Activated CD4-positive, CD25-positive, alpha-beta regulatory T cell (primary cell): ENCODE measurements around the gene SCN5A.
"Not testable (repeated sequence)": the region's sequence is repeated elsewhere in the genome, so short reads cannot be mapped to it uniquely, and the experiment has no call there.

ENCODE experiments used
- DNase-seq, 4 experiments: peaks; one replicate each; lab custom pipeline; 2025; lab: John Stamatoyannopoulos, UW

The SCN5A gene

DNA sequence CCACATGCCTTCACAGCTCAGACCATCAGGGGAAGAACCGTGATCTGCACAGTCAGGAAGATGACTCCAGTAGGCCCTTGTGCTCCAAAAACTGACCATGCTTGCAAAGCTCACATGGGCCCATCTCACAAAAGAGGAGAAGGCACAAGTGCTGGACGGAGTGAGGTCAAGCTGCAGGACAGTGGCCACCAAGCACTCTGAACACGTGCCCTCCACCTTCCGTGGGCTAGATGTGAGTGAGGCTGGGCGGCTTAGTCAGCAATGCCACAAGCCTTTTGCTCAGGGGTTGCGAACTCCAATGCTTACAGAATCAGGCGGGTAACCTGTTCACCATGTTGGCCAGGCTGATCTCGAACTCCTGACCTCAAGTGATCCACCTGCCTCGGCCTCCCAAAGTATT, 70.9 kb downstream of the SCN5A start:
- no peak for DNase-seq

DNA sequence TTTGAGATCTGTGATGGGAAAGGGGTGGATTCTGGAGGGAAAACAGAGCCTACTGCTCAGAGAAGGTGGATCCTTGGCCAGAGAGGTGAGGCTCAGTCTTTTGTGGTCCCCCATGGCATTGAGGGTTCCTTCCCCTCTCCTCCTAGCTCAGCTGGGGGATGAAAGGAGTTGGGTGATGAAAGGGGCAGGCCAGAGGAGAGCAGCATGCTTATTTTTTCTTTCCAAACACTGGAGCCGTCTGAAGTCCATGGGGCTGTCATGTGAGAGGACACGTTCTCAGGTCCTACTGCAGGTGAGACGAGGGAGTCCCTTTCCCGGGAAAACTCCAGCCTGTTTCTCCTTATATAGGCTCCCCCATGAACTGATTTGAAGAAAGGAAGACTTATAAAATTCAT, 71.4 kb downstream of the SCN5A start:
- no peak for DNase-seq

DNA sequence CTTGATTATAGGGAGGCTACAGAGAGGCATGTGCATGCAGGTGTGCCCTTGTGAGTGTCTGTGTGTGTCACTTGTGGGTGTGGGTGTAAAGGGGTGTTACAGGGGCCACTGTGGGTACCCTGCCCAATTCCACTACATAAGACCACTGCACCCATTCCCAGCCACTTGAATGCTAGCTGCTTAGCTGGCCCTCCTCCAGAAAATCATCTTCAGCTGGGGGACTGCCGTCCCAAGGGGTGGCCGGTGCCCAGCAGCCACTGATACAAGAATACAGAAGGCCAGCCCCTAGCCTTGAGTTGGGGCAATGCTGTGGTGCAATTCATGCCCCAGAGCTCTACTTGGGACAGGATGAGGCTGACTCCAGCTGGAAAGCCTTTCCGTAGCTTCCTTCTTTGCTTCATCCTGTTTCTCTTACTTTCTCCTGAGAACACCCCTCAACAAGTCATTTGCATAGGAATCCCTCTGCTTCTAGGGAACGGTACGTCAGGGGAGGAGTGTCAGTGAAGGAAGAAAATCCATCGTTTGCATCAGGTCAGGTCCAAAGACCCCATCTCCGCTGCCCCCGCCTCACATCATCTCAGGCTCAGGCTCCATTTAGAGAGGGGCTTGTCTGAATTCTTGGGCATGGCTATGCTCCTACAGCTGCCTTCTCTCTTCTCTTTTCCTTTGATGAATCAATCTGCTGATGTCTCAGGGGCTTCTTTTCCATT, 72.0 kb downstream of the SCN5A start:
- no peak for DNase-seq

DNA sequence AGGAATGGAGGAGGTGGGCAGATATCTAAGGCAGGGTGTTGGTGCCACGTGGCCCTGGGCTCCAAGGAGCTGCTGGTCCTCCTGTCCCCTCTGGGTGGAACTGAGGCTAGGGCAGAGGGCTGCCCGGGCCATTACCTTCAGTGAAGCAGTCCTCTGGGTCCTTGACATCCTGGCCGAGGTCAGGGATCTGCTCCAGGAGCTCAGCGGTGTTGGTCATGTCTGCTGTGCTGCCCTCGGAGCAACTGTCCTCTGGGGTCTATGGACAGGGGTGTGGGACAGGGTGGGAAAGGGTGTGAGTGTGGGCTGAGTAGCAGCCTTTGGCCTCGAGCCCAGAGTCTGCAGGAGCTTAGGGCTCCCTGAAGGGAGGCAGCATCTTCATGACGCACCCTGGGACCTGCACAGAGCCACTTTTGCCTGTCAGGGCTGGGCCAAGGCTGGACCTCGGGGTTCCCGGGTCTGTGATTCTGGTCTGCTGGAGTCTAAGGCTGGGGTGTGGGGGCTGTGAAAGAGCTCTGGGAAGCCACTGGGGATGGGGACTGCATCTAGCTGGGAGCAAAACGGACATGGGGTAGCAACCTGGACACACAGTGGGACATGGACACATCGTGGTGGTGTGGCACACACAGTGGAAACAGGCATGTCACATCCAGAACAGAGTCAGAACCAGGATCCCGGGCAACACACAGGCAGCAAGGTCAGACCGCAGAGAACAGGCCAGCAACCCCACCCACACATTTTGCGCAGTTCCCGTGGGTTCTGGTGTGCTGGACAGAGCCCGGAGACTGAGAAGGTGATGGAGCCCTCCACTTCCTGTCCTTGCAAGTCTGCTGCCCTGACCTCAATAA, 72.7 kb downstream of the SCN5A start:
- no peak for DNase-seq

DNA sequence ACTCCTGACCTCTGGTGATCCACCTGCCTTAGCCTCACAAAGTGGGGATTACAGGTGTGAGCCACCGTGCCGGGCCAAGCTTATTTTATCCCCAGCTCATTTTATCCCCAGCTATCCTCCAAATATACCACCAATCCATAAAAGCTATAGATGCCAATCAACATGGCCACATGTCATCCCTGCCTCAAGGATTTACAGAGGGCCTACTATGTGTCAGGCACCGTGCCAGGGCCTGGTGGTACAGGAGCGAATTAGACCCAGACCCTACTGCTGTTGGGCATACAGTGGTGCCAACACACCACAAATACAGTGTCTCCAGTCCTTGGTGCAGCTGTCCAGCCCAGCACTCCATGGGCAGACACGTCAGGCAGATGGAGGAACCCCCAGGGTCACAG, 73.4 kb downstream of the SCN5A start:
- DNase-seq, result no peak

DNA sequence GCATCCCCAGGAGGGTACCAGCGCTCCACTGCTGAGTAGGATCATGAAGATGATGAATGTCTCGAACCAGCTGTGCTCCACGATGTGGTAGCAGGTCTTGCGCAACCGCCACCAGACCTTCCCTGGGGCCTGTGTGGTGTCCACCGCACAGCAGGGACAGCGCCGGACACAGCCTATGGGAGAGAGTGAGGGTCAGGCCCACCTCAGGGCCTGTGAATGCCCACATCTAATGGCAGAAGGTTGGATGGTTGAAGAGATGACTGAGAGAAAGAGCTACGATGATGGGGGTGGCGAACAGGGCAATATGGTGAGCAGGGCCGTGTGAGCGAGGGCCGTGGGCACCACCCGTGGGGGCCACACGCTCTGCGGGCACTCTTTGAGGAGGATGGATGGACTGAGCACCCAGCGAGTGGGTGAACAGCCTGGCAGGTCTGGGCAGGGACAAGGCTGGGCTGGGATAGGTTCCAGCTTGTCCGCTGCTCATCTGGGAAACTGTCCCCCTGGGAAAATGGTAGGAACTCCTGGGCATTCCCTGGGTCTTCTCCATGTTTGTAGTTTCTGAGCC, 74.1 kb downstream of the SCN5A start:
- no peak for DNase-seq

DNA sequence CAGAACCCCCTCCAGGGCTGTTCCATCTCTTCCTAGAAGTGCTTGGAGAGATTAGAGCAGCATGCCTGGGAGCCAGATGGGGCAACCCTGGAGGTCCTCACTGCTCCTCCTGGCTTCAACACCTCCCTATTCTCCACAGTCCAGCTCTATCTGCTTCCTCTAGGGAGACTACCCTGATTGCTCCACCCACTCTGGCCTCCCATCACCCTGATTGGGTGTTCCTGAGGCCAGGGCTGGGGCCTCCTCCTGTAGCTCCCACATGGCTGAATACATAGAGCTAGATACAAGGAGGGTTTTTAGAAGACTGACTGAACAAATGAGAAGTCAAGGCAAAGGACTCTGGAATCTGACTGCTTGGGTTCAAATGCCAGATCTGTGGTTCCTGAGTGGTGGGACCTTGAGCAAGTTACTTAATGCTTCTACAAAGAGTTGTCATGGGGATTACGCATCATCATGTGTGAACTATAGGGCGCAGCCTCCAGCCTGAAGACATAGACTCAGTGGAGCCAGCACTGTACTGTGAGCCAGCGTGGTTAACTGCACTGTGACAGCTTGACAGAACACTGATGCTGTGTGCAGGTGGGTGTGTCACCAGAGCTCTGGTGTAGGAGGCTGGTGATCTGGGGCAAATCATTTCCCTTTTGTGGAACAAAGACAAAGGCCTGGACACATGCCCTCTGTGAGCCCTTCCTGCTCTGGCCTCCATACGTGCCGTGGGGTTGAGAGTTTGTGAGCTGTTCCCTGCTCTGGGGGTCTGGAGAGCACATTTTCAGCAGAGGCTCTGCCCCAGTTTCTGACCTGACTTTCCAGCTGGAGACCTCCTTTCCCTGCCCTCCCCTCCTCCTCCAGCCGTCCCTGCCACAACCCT, 74.8 kb downstream of the SCN5A start:
- DNase-seq, result no peak

DNA sequence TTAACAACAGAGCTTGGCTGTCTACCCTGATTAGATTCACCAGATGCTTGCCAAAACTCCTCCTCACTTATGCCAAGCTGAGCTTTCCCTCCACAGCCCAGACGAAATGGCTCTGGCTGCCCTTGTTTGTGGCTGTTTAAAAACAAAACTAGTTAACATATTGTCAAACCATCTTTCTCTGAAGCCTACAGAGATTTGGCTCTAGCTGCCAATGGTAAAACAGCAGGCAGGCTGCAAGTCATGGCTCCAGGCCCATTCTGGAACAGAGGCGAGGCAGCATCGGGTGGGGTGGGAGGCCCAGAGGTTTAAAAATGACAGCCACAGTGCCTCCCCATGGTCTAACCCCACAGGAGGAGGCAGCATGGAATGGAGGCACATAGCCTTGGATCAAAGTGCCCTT, 75.9 kb downstream of the SCN5A start:
- no peak for DNase-seq

DNA sequence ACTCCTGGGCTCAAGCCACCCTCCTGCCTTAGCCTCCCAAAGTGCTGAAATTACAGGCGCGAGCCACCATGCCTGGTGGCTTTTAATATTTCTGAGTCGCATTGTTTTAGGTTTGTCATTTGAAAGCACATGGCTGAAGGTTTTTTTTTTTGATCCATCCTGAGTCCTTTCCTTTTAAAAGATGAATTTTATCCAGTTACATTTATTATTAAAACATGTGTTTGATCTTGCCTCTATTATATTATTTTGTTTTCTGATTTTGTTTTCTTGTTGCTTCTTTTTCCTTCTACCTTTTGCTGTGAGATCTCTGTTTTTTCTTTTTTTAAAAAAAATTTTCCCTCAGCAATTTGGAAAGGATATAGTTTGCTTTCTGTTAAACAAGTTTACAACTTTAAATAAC, 76.4 kb downstream of the SCN5A start:
- DNase-seq, result no peak

DNA sequence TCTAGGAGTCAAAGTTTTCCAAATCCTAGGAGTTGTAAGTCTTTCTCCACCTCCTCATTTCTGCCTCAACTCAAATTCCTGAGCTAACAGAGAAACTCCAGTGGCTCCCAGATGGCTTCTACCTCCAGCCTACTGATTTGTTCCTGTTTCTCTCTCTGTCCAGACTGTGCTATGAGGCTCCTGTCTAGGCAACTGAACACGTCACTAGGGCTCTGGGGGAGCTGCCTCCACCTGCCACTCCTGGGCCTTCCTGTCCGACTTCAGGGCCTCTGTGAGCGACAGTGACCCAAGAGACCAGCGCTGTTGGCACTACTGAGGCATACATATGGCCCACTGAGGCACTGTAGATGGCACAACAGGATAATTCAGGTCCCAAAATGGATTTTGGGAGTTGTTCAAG, 82.0 kb downstream of the SCN5A start:
- DNase-seq, result no peak

DNA sequence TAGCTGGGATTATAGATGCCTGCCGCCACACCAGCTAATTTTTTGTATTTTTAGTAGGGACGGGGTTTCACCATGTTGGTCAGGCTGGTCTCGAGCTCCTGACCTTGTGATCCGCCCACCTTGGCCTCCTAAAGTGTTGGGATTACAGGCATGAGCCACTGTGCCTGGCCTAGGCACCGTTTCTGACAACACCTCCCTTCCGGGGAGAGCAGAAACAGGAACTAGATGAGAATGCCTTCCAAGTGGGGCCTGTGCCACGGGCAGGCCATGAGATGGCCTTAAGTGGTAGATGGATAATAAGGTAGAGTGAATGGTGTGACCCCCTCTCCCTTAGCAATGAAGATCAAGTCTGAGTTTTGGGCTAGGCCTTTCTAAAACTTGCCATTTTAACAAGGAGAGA, 82.7 kb downstream of the SCN5A start:
- DNase-seq, result not testable (repeated sequence)

DNA sequence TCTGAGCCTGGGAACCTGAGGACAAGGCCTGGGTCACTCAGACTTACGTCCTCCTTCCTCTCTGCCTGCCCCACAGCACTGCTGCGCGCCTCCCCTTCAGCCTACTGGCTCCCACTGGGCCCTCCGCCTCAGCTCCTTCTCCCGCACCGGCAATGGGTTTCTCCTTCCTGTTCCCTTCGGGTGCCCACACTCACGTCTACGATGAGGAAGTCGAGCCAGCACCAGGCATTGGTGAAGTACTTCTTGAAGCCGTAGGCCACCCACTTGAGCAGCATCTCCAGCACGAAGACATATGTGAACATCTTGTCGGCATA, 83.3 kb downstream of the SCN5A start:
- no peak for DNase-seq

DNA sequence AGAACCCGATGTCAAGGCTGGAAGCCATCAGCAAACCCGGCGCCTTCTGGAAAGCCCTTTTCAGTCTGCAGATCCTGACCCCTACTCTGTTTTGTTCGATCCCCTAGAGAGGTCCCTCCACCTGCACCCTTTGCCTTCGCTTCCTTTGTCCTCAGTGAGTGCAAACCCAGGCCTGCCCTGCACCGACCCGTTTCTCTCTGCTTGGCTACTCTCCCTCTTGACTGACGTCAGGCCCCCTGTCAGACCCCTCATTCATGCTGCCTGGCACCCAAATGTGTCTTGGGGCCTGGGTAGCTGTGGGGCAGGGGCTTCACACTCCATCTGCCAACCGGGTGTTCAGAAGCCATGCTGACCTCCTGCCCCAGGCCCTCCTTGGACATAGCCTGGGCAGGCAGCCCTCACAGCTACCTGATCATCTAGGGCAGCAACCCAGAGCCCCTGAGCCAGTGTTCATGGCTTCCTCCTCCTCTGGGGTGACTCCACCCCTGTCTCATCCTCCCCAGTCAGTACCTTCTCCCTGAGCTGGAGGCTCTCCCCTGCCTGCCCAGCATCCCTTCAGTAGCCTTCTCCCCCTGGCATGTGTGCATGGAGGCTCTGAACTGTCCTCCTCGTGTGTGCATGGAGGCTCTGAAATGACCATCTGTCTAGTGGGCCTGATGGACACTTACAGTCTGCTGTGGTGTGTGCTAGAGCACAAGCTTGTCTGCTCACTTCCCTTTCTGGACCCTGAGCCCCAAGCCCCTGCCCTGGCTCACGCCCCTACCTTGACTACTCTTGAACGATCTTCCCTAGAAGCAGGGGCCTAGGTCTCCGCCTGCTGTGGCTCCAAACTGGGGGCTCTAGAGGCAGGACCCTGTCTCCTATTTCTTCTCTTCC, 83.9 kb downstream of the SCN5A start:
- DNase-seq, result no peak

DNA sequence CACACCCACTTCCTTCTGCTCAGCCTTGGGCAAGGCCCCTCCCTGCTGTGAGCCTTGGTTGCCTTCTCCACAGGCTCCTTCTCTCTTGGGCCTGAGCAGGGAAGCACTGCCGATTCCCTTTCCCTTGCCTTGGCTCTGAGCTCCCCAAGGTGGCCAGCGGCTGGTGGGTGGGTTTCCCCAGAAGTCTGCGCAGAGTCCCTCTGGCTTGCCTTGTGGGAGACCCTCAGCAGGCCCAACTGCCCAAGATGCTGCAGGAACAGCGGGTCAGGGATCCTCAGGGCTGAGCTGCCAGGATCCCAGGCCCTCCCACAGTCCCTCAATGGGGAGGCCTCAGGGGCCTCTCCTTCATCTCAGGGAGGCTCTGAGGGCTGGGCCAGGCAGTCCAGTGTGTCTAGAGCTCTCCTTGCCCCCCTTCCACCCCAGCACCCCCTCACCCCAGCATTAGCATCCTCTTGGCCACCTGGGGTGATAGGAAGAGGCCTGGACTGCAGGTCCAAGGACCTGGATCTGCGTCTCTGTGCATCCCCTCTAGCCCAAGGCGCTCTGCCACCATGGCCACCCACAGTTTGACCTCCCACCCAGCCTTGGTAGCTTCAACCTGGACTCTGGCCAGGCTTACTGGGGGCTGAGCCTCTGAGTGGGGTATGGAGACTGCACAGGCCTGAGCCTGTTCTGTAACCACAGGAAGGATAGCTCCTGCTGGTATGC, 84.7 kb downstream of the SCN5A start:
- no peak for DNase-seq

DNA sequence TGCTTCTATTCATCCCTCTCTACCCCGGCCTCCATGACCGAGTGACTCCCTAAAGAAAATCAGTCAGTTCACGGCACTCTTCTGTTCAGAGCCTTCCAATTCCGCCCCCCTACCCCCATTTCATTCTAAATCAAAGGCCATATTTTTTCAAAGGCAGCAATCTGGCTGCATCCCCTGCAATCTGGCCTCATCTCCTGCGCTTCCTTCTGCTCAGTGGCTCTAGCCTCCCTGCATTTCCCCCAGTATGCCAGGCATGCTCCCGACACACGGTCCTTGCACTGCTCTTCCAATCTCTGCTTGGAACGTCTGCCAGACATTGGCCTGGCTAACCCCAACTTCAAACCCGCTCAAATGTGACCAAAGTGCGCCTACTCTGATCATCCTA, 85.6 kb downstream of the SCN5A start:
- no peak for DNase-seq

DNA sequence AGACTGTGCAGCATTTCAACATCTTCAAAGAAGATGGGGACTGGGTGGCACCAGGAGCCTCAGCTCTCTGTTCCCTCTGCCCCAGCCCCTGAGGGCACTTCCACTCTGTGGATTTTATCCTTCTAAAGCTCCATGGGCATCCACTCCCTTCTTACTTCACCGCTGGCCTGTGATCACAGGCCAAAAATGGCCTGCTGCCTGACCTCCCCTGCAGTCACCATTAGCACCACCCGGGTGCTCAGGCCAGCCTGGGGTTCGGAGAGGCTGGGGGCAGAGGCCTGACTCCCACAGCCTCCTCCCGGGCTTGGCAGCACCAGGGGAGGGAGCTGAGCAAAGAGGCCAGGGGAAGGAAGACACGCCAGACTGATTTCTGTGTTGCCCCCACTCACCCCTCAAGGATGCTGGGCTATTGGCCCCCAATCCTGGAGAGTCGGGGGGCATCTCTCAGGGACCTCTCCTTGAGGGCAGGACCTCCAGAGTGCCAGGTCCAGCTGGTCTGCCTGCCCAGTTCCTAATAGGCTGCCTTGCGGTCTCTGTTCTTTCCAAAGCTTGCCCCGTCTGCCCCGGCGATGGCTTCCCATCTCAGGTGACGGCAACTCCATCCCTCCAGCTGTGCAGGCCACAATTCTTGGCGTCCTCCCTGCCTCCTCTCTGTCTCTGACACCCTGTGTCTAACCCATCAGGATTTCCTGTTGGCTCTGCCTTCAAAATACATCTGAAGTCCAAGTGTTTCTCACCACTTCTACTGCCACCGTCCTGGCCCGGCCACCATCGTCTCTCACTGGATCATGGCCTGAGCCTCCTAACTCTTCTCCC, 86.2 kb downstream of the SCN5A start:
- DNase-seq, result no peak

DNA sequence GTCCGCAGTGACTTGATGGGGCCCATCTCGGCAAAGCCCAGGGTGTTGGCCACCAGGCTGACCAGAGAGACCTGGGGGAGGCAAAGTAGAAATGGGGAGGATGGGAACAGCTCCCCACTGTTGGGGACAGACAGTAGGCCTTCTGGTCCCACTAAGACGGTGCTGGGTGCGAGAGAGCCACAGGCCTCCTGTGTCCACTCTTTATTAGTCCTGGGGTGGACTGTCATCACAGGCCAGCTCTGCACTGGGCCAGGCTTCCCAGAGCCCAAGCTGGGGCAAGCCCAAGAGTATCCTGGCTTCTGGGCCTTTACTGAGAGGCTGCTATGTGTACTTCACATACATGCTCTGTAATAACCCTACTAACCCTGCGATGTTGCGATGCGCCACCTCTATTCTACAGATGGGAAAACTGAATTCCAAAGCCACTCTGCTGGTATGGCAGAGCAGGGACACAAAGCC, 87.0 kb downstream of the SCN5A start:
- no peak for DNase-seq

DNA sequence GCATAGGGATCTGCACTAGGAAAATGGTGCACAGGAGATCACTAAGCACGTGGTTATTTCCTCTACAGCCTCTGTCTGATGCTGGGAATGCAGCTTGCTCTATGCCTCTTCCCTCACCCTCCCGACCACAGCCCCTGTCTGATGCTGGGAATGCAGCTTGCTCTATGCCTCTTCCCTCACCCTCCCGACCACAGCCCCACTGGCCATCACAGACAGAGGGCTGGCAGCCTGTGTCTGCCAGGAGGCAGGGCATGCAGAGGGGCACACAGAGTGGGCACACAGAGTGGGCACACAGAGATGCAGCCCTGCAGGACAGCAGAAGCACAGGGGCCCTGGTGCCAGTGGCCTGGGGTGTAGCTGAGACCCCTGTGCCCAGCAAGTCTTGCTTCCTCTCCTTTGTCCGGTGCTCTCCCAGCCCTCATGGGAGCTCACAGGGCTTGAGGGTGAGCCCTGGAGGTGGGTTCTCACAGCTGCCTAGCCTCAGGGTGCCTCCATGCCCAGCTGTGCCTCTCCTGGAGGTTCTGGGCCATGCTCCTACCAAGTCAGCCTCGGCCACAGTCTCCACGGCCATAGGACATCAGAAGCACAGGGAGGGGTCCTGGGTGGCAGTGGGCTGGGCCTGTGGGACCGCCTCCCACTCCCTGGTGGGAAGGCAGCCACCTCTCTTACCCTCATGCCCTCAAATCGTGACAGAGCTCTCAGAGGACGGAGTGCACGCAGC, 87.6 kb downstream of the SCN5A start:
- DNase-seq, result no peak

DNA sequence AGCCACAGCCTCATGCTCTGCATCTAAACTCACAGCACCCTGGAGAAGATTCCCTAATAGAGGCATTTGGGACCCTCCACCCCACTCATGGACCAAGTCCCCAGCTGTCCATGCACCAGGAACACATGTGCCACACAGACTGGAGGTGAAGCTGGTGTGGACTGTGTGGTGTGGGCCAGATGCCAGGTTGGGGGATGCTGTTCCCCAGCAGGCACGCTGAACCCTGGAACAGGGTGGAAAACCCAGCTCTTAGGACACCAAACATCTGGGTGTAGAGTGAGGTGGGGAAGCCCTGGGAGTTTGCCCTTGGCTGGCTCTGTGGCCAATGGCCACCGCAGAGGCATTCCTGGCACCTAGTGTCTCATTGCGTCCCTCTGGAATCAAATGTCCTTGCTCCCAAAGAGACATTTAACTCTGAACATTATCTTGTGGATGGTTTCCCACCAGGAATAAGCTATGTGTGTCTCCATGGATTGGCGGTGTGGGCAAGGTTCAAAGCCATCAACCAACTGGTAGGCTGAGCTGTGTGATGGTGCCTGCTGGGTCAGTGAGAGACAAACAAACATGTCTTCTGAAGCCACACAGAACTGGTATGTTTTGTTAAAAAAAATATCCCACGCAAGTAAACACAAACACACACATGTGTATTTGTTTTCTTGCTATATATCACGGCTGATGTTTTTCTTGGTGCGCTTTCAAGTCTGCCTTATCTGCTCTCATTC, 88.3 kb downstream of the SCN5A start:
- DNase-seq, result no peak
